SK-N-MC (cell line): ENCODE data around the gene CSF1.

ENCODE experiments used
- DNase-seq: peaks from one replicate; pipeline ENCODE4 v3.0.0-alpha.2; 2011; ENCODE audit warnings: low read depth, low spot score
- H3K27ac ChIP-seq: fragments of 200-600 bp; sonication (generic); 2 replicates; pipeline ENCODE4 v1.5.1; 2016; ENCODE audit warnings: mixed run types
- H3K36me3 ChIP-seq: fragments of 200-600 bp; sonication (generic); 2 replicates; pipeline ENCODE4 v1.6.1; 2017; ENCODE audit warnings: antibody characterized with exemption, low read length, mixed read lengths; ENCODE audit not compliant: insufficient read depth
- H3K4me3 ChIP-seq: fragments of 200-600 bp; sonication (generic); 2 replicates; pipeline ENCODE4 v1.5.1; 2016
- H3K9ac ChIP-seq: fragments of 200-600 bp; sonication (generic); 2 replicates; pipeline ENCODE4 v1.8.0; 2017; ENCODE audit warnings: mixed run types, mixed read lengths; ENCODE audit not compliant: insufficient read length
- H3K9me3 ChIP-seq: fragments of 200-600 bp; sonication (generic); 2 replicates; pipeline ENCODE4 v1.6.1; 2017; ENCODE audit warnings: low read depth, mild to moderate bottlenecking, antibody characterized with exemption, low read length, moderate library complexity, mixed read lengths
- EZH2 ChIP-seq: fragments of 200-600 bp; sonication (generic); IDR thresholded peaks from one replicate; pipeline ENCODE4 v1.6.1; 2017; ENCODE audit warnings: antibody characterized with exemption
- FOXP2 ChIP-seq: optimal IDR thresholded peaks from 2 replicates; pipeline ENCODE3; 2011; ENCODE audit warnings: mild to moderate bottlenecking, moderate library complexity; ENCODE audit not compliant: insufficient read depth; ENCODE audit errors: extremely low read length, control extremely low read depth
- POLR2AphosphoS5 ChIP-seq: IDR thresholded peaks from 2 replicates; pipeline ENCODE4 v1.6.1; 2012; ENCODE audit warnings: mild to moderate bottlenecking, low read depth, low read length, borderline replicate concordance

The CSF1 gene

GRCh38 chr1:109889094-109889493 lies 21.6 kb upstream of the CSF1 start:
- Histone ChIP-seq H3K9ac (no peak overlapping the region), H3K36me3 (no peaks in the 10 kb centered on the region), H3K9me3 (no peaks in the 10 kb centered on the region), H3K4me3 (no peak overlapping the region), H3K27ac (no peak overlapping the region)
- no peak for TF ChIP-seq POLR2AphosphoS5
- no peak for TF ChIP-seq EZH2
- TF ChIP-seq FOXP2 = no peak
- DNase-seq = no peak

- no peaks in the 10 kb centered on the region for H3K9me3 ChIP-seq
- TF ChIP-seq FOXP2 = no peak
- TF ChIP-seq POLR2AphosphoS5 = no peak
- no peak for TF ChIP-seq EZH2
- no peaks in the 10 kb centered on the region for H3K36me3 ChIP-seq
- H3K4me3 ChIP-seq = no peak overlapping the region
- no peak overlapping the region for H3K27ac ChIP-seq
- DNase-seq = no peak
- no peak overlapping the region for H3K9ac ChIP-seq
Measured at GRCh38 chr1:109890115-109890953, 20.3 kb upstream of the CSF1 start.

- Histone ChIP-seq H3K9me3 (no peaks in the 10 kb centered on the region), H3K9ac (no peak overlapping the region), H3K36me3 (no peaks in the 10 kb centered on the region), H3K4me3 (no peak overlapping the region), H3K27ac (no peak overlapping the region)
- no peak for TF ChIP-seq POLR2AphosphoS5
- TF ChIP-seq FOXP2 = no peak
- no peak for TF ChIP-seq EZH2
- DNase-seq = no peak
Measured at GRCh38 chr1:109891930-109892329, 18.7 kb upstream of the CSF1 start.

GRCh38 chr1:109892561-109893368 lies 17.9 kb upstream of the CSF1 start:
- no peak overlapping the region for H3K27ac ChIP-seq
- TF ChIP-seq FOXP2 (no peak), POLR2AphosphoS5 (no peak), EZH2 (no peak)
- H3K9ac ChIP-seq = no peak overlapping the region
- H3K9me3 ChIP-seq = no peaks in the 10 kb centered on the region
- H3K36me3 ChIP-seq = no peaks in the 10 kb centered on the region
- H3K4me3 ChIP-seq = no peak overlapping the region
- DNase-seq = no peak

- no peak overlapping the region for H3K4me3 ChIP-seq
- DNase-seq = no peak
- no peaks in the 10 kb centered on the region for H3K9me3 ChIP-seq
- no peaks in the 10 kb centered on the region for H3K36me3 ChIP-seq
- no peak for TF ChIP-seq FOXP2
- TF ChIP-seq POLR2AphosphoS5 = no peak
- no peak for TF ChIP-seq EZH2
- H3K27ac ChIP-seq = no peak overlapping the region
- no peak overlapping the region for H3K9ac ChIP-seq
Measured at GRCh38 chr1:109893532-109894171, 17.0 kb upstream of the CSF1 start.

GRCh38 chr1:109894823-109895719 lies 15.6 kb upstream of the CSF1 start:
- no peak for DNase-seq
- H3K9me3 ChIP-seq = no peaks in the 10 kb centered on the region
- no peaks in the 10 kb centered on the region for H3K36me3 ChIP-seq
- H3K9ac ChIP-seq = no peak overlapping the region
- H3K4me3 ChIP-seq = no peak overlapping the region
- TF ChIP-seq POLR2AphosphoS5 = no peak
- no peak for TF ChIP-seq FOXP2
- TF ChIP-seq EZH2 = no peak
- H3K27ac ChIP-seq = no peak overlapping the region

- no peak overlapping the region for H3K27ac ChIP-seq
- H3K4me3 ChIP-seq = no peak overlapping the region
- TF ChIP-seq POLR2AphosphoS5 (no peak), FOXP2 (no peak), EZH2 (no peak)
- H3K36me3 ChIP-seq = no peaks in the 10 kb centered on the region
- H3K9me3 ChIP-seq = no peaks in the 10 kb centered on the region
- DNase-seq = no peak
- no peak overlapping the region for H3K9ac ChIP-seq
Measured at GRCh38 chr1:109895720-109896504, 14.7 kb upstream of the CSF1 start.
